Measurements from ENCODE around the gene SYNM.
"Not testable (repeated sequence)": the region's sequence is repeated elsewhere in the genome, so short reads cannot be mapped to it uniquely, and the experiment has no call there.

Gene SYNM

GRCh38 chr15:99104788-99105513, at the start of gene SYNM:
Gene SYNM, plus strand, starts transcription at chr15:99105080. Its CDS starts 120 bp downstream, at chr15:99105200.
- DNase-seq: peak; percentile 69

GRCh38 chr15:99055555-99056134, 49.2 kb upstream of the SYNM start:
- no peak for DNase-seq

GRCh38 chr15:99057020-99057419, 47.9 kb upstream of the SYNM start:
- DNase-seq: no peak

GRCh38 chr15:99057697-99058420, 47.0 kb upstream of the SYNM start:
- DNase-seq: no peak

GRCh38 chr15:99058421-99058870, 46.4 kb upstream of the SYNM start:
- no peak for DNase-seq

- peak; percentile 56 for DNase-seq
Observed at GRCh38 chr15:99059010-99059981, 45.6 kb upstream of the SYNM start.

- not testable (repeated sequence) for DNase-seq
Observed at GRCh38 chr15:99060186-99060585, 44.7 kb upstream of the SYNM start.

GRCh38 chr15:99062226-99062625, 42.7 kb upstream of the SYNM start:
- DNase-seq: no peak

- no peak for DNase-seq
Observed at GRCh38 chr15:99068186-99068585, 36.7 kb upstream of the SYNM start.

- no peak for DNase-seq
Observed at GRCh38 chr15:99070208-99070607, 34.7 kb upstream of the SYNM start.

GRCh38 chr15:99071091-99071680, 33.7 kb upstream of the SYNM start:
- DNase-seq: no peak

- no peak for DNase-seq
Observed at GRCh38 chr15:99073008-99073717, 31.7 kb upstream of the SYNM start.

GRCh38 chr15:99074446-99074845, 30.4 kb upstream of the SYNM start:
- DNase-seq: no peak

- DNase-seq: not testable (repeated sequence)
Observed at GRCh38 chr15:99075059-99075652, 29.7 kb upstream of the SYNM start.

- DNase-seq: peak; percentile 22
Observed at GRCh38 chr15:99076109-99076508, 28.8 kb upstream of the SYNM start.

GRCh38 chr15:99076555-99077308, 28.1 kb upstream of the SYNM start:
- DNase-seq: peak; percentile 82

GRCh38 chr15:99082798-99083197, 22.1 kb upstream of the SYNM start:
- DNase-seq: no peak

- DNase-seq: no peak
Observed at GRCh38 chr15:99084965-99085364, 19.9 kb upstream of the SYNM start.

GRCh38 chr15:99085413-99086326, 19.2 kb upstream of the SYNM start:
- no peak for DNase-seq

Data from NCI-H2171 treated with DMSO at 0.1 percent for 48 hours (cell line).